Esophagus muscularis mucosa (tissue), 4 donors: ENCODE results near the gene ZNF185. TPM values are rescaled to one million over a fixed set of nuclear protein-coding genes. Genes with fewer than 3 reads are reported as not detected.

Experiments
- DNase-seq: peaks from one replicate; pipeline ENCODE4 v3.0.0-alpha.2; 2017; ENCODE audit errors: extremely low spot score
- H3K27ac ChIP-seq, 4 donors: fragments of 200-600 bp; sonication (generic); replicated peaks in 1 of 4; 1 replicate in 3 of 4; 2 replicates in 1 of 4; pipeline ENCODE4 v1.5.1; 2016 to 2019; ENCODE audit warnings: mild to moderate bottlenecking in 1 of 4
- H3K27me3 ChIP-seq, 4 donors: fragments of 200-600 bp; sonication (generic); one replicate each; pipeline versions ENCODE4 v1.5.1 to v1.6.0; 2016 to 2019
- H3K36me3 ChIP-seq, 4 donors: fragments of 200-600 bp; sonication (generic); one replicate each; pipeline ENCODE4 v1.5.1; 2016 to 2019
- H3K4me1 ChIP-seq, 4 donors: fragments of 200-600 bp; sonication (generic); one replicate each; pipeline ENCODE4 v1.5.1; 2016 to 2019
- H3K4me3 ChIP-seq, 4 donors: fragments of 200-600 bp; sonication (generic); 1 replicate in 2 of 4; 2 replicates in 2 of 4; pipeline ENCODE4 v1.5.1; 2016 to 2019; ENCODE audit warnings: mild to moderate bottlenecking in 4 of 4, moderate library complexity in 1 of 4
- H3K9me3 ChIP-seq, 4 donors: fragments of 200-600 bp; sonication (generic); 1 replicate in 3 of 4; 2 replicates in 1 of 4; pipeline ENCODE4 v1.5.1; 2016 to 2019
- EP300 ChIP-seq: sonication (generic); formaldehyde crosslinking; IDR thresholded peaks from one replicate; pipeline ENCODE4 v1.6.1; 2017; ENCODE audit warnings: antibody characterized with exemption
- POLR2A ChIP-seq: fragments of 450-650 bp; IDR thresholded peaks from one replicate; pipeline ENCODE4 v1.6.1; 2017; ENCODE audit warnings: antibody characterized with exemption, moderate library complexity, mild to moderate bottlenecking, low read depth
- POLR2AphosphoS5 ChIP-seq, 2 donors: sonication (generic); formaldehyde crosslinking; IDR thresholded peaks; one replicate each; pipeline ENCODE4 v1.6.1; 2017; ENCODE audit warnings: antibody characterized with exemption in 2 of 2
- WGBS: methylation state at CpG from one replicate; pipeline ENCODE4 v1.1.5; 2018; 5-methylcytosine and 5-hydroxymethylcytosine counted together
- intact Hi-C: fragments of 100-400 bp; cut with DNase I; formaldehyde crosslinking; loops from one replicate; pipeline ENCODE4 v1.15.1; 2023
- total RNA-seq, 4 donors: library from RNA; depleted of rRNA; stranded (reverse); fragments of >200 nt; gene quantifications; one replicate each; pipeline versions ENCODE4 v1.1.0 to v1.2.1, GENCODE V29; 2016
- TF ChIP-seq, protein P1 (sequence below), 3 experiments: fragments of 200-600 bp in 2 of 3; fragments of 450-650 bp in 1 of 3; sonication (generic) in 2 of 3; IDR thresholded peaks; one replicate each; pipeline ENCODE4 v1.5.1; 2017 to 2019; ENCODE audit warnings: antibody characterized with exemption in 3 of 3, mild to moderate bottlenecking in 2 of 3, moderate library complexity in 1 of 3

Gene ZNF185
- total RNA-seq, 4 donors from 2014 or later = 2.5 to 3.7 (median 3.0) TPM

DNA sequence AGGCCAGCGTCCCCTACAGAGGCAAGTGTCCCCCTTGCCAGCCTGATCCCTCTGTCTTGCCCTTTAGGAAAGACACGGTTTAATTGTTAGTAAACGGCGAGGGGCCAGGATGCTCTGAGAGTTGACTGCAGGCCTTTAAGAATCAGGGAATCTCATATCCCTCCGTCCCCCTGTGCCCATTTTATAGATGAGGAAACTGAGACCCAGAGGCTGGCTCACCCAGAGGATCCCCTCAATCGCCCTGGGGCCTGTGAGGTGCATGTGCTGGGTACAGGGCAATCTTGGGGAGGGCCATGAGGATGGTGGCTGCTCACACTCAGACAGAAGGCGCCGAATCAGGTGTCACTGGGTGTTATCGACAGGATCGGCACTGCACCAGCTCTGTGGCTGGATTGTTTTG is 575 bp downstream of the ZNF185 start:
- no peak for DNase-seq
- Histone ChIP-seq H3K36me3 (no peaks in the 10 kb centered on the region), H3K4me1 (peaks cover 0 to 9% (median 7%) of the 10 kb centered on the region in 4 donors), H3K27me3 (peaks cover 0 to 12% (median 2%) of the 10 kb centered on the region in 4 donors), H3K27ac (no peak overlapping the region), H3K9me3 (no peaks in the 10 kb centered on the region), H3K4me3 (peak overlapping the region in 3 of 4 donors; percentile 41 to 51 (median 46))
- intact Hi-C loops = no loop called here
- TF ChIP-seq POLR2A = no peak
- no peak for TF ChIP-seq EP300
- TF ChIP-seq, protein P1, sequence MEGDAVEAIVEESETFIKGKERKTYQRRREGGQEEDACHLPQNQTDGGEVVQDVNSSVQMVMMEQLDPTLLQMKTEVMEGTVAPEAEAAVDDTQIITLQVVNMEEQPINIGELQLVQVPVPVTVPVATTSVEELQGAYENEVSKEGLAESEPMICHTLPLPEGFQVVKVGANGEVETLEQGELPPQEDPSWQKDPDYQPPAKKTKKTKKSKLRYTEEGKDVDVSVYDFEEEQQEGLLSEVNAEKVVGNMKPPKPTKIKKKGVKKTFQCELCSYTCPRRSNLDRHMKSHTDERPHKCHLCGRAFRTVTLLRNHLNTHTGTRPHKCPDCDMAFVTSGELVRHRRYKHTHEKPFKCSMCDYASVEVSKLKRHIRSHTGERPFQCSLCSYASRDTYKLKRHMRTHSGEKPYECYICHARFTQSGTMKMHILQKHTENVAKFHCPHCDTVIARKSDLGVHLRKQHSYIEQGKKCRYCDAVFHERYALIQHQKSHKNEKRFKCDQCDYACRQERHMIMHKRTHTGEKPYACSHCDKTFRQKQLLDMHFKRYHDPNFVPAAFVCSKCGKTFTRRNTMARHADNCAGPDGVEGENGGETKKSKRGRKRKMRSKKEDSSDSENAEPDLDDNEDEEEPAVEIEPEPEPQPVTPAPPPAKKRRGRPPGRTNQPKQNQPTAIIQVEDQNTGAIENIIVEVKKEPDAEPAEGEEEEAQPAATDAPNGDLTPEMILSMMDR (IDR thresholded peaks at IDR 0.05) = no peak
- no peak for TF ChIP-seq POLR2AphosphoS5 (IDR thresholded peaks at IDR 0.05)
- 89% methylated on average over 4 of the region's 10 CpGs for WGBS

DNA sequence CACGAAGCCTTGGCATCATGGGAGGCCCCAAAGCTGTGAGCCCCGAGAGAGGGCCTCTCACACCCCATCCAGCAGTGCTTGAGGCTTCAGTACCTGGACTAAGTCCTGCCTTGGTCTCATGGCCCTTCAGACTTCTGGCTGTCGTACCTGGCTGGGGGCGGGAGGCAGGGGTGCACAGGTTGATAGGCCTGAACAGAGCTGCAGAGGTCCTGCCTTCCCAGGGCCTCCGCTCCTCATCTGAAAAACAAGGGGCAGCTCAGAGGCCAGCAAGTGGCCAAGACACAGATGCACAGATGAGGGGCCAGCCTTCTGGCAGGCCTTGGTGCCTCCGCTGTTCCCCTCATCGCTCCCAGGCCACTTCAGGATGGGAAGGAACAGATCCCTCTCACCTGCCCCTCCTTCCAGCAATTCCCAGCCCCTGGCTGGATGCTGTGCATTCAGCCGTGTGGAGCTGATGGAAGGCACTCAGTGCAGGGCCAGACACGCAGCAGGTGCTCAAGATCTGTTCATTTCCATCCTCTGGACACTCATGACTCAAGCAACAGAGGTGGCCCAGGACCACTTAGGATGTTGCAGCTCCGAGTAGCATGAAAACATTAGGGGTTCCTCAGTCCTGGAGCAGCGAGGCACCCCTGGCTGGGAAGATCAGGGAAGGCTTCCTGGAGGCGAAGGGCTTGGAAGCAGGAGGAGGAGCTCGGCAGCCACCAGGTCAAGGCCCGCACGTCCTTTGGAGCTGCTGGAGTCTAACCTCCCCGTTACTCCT is 1.4 kb downstream of the ZNF185 start:
- TF ChIP-seq EP300 (no peak), POLR2AphosphoS5 (IDR thresholded peaks at IDR 0.05) (no peak), POLR2A (no peak)
- TF ChIP-seq, protein P1 (IDR thresholded peaks at IDR 0.05) = no peak
- intact Hi-C loops = no loop called here
- Histone ChIP-seq H3K9me3 (no peaks in the 10 kb centered on the region), H3K4me1 (peaks cover 0 to 12% (median 8%) of the 10 kb centered on the region in 4 donors), H3K27ac (no peak overlapping the region), H3K27me3 (peaks cover 0 to 14% (median 2%) of the 10 kb centered on the region in 4 donors), H3K4me3 (no peak overlapping the region), H3K36me3 (no peaks in the 10 kb centered on the region)
- no peak for DNase-seq
- 81% methylated on average over 14 of the region's 16 CpGs for WGBS

DNA sequence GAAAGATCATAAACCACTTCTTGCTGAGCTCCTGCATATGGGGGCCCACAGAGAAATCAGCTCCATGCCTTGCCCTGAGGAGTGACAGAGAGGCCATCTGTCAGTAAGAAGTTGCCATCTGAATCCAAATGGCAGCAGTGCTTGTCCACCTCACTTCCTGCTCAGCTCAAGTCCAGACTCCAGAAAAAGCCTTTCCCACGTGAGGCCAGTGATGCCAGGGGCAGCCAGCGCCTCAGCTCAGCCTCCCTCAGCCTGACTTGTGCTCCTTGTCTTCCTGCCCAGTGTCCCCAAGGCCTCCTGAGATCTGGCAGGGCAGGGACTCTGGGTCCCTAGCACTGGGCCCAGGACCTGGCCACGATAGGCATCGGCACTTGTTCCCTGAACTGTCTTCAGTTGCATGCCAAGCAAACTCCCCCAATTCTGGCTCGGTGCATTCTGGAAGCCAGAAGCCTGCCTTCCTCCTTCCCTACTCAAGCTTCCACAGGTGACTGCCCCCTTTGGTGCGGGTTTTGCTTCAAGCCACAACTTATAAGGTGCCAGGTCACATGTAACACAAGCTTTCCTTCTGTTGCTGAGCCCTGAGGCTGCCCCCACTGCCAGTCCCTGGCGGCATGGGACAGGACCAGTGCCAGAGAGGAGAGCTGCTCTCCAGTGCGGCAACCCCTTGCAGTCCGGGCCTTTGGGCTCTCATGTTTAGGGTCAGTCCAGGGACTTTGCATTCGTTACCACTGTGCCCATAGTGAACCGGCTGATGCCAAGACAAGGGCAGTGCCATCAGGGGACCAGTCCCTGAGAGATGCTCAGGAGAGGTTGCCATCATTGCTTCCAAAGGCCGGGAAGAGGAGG is 2.2 kb downstream of the ZNF185 start:
- no peak overlapping the region for H3K27ac ChIP-seq
- intact Hi-C loops = no loop called here

DNA sequence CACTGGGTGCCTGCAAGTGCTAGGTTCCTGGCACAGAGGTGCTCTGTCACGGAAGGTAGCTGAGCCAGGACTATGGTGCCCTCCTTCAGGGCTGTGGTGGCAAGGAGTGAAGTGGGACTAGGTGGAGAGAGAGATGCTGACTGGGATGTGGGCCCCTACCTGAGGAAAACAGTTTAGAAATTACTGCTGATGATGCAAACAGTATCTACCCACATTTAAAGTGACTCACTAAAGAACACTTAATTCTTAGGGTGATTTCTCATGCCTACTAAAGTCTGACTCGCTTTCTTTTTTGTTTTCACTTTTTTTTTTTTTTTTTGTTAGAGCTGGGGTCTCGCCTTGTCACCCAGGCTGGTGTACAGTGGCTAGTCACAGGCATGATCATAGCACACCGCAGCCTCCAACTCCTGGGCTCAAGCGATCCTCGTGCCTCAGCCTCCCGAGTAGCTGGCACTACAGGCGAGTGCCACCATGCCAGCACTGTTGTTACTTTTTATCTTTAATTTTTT is 3.1 kb downstream of the ZNF185 start:
- Histone ChIP-seq H3K36me3 (no peaks in the 10 kb centered on the region), H3K27me3 (peaks cover 0 to 14% (median 2%) of the 10 kb centered on the region in 4 donors), H3K4me3 (no peak overlapping the region), H3K9me3 (no peaks in the 10 kb centered on the region), H3K4me1 (peaks cover 0 to 13% (median 9%) of the 10 kb centered on the region in 4 donors), H3K27ac (no peak overlapping the region)
- 90% methylated on average over 8 of the region's 8 CpGs for WGBS
- intact Hi-C loops = no loop called here
- TF ChIP-seq, protein P1 (IDR thresholded peaks at IDR 0.05) = no peak
- TF ChIP-seq POLR2A (no peak), POLR2AphosphoS5 (IDR thresholded peaks at IDR 0.05) (no peak), EP300 (no peak)
- no peak for DNase-seq

More for the DNA sequence above, 2.2 kb downstream of the ZNF185 start:
- DNase-seq = no peak
- peaks cover 0 to 13% (median 9%) of the 10 kb centered on the region in 4 donors for H3K4me1 ChIP-seq
- no peak overlapping the region for H3K4me3 ChIP-seq
- TF ChIP-seq, protein P1 (IDR thresholded peaks at IDR 0.05) = no peak
- TF ChIP-seq POLR2AphosphoS5 (IDR thresholded peaks at IDR 0.05) (no peak), EP300 (no peak), POLR2A (no peak)
- WGBS = 87% methylated on average over 10 of the region's 12 CpGs
- no peaks in the 10 kb centered on the region for H3K9me3 ChIP-seq
- H3K27me3 ChIP-seq = peaks cover 0 to 14% (median 2%) of the 10 kb centered on the region in 4 donors
- no peaks in the 10 kb centered on the region for H3K36me3 ChIP-seq
